SW480 (cell line): ENCODE measurements around the gene SPATS2L.

Experiments
- DNase-seq: peaks from one replicate; pipeline ENCODE4 v3.0.0-alpha.2; 2016; ENCODE audit warnings: low spot score

The SPATS2L gene

GRCh38 chr2:200411831-200412230, 105.3 kb downstream of the SPATS2L start:
- no peak for DNase-seq

DNA sequence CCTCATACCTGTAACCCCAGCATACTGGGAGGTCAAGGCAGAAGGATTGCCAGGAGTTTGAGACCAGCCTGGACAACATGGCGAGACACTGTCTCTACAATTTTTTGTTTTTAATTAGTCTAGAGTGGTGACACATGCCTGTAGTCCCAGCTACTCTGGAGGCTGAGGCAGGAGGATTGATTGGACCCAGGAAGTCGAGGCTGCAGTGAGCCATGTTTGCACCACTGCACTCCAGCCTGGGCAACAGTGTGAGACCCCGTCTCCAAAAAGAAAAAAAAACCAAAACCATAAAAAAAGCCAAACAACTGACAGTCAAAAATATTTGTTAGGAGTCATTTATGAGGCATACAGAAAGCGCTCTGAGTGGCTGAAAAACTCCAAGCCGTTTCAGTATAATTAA, 107.9 kb downstream of the SPATS2L start:
- no peak for DNase-seq

- DNase-seq: no peak
These were observed 109.0 kb downstream of the SPATS2L start for GRCh38 chr2:200415455-200415854.

- no peak for DNase-seq
These were observed 110.4 kb downstream of the SPATS2L start for GRCh38 chr2:200416878-200417277.

- no peak for DNase-seq
These were observed 110.9 kb downstream of the SPATS2L start for GRCh38 chr2:200417366-200417765.

- no peak for DNase-seq
These were observed 111.9 kb downstream of the SPATS2L start for GRCh38 chr2:200418399-200418798.

DNA sequence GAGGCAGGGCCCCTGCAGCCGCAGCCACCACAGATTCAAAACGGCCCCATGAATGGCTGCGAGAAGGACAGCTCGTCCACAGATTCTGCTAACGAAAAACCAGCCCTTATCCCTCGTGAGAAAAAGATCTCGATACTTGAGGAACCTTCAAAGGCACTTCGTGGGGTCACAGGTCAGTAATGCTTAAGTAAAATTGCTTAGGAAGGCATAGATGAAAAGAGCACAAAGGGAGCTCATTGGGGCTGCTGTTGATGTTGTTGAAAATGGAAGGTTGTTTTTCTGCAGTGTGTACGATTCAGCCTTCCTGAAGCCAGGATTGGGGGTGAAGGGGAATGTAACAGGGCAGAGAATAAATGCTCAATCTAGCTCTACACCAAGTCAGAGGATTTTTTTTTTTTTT, 112.8 kb downstream of the SPATS2L start:
- no peak for DNase-seq

GRCh38 chr2:200421270-200421669, 114.8 kb downstream of the SPATS2L start:
- no peak for DNase-seq

DNA sequence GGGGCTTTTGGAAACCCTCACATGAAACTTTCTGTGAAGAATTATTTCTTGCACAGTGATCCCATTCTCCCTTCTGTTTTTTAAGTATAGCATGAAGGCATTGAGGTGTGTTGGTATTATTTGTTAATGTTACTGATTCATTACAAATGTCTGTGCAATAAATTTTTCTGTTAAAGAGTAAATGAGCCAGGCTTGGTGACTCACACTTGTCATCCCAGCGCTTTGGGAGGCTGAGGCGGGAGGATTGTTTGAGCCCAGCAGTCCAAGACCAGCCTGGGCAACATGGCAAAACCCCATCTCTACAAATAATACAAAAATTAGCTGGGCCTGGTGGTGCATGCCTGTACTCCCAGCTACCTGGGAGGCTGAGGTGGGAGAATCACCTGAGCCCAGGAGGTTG, 115.6 kb downstream of the SPATS2L start:
- no peak for DNase-seq

DNA sequence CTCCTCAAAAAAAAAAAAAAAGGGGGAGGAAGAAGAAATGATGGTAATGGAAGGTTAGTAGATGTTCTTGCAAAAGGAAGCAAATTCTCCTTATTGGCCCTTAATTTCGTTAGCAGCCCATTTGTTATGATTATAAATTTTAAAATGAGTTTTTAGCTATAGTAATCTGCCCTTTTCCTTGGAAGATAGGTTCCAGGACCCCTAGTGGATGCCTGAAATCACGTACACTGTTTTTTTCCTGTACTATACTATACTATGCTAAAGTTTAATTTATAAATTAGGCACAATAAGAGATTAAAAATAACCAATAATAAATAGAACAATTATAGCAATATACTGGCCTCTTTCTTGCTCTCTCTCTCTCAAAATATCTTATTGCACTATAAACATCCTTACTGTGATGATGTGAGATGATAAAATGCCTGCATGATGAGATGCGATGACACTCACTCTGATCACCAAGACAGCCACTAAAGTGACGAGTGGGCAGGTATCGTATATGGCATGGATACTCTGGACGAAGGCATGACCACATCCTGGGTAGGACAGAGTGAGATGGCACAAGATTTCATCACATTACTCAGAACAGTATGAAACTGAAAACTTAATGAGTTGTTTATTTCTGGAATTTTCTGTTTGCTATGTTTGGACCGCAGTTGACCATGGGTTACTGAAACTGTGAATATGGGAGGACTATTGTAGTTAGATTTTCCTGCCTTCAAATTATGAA, 116.2 kb downstream of the SPATS2L start:
- peak; percentile 17 for DNase-seq

DNA sequence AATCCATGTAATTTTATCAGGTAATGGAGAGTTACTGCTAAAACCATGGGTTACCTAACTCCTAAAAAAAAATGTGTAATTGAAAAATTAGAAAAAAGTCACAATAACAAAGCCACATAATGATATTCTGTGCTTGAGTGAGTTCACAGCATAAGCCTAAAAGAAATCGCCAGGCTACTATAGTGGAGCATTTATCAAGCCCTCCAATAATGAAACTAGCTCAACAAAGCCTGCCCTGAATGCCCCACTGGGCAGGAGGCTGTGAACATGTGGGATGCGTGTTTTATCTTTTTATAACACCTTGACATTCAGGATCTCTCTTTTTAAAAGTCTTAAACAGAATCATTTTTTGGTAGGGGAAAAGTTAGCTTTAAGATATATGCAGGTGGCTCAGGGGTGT, 117.0 kb downstream of the SPATS2L start:
- DNase-seq: no peak

- DNase-seq: no peak
These were observed 118.7 kb downstream of the SPATS2L start for GRCh38 chr2:200425026-200425821.

DNA sequence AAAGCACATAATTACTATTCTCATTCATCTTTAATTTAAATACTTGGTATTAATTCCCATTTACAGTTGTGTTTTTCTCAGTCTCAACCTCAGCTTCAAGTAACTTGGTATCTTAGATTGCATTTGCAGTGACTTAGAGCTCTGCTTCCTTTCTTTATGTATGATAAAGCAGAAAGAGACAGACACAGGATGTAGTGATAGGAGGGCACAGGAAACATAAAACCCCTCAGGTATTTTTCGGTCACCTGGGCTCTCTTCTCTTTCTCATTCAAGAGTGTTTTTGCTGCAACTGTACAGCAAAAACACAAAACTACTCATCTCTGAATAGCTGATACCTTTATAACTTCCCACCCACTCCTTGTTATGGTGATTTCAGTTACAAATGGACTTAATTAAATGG, 120.3 kb downstream of the SPATS2L start:
- no peak for DNase-seq

- DNase-seq: no peak
These were observed 122.6 kb downstream of the SPATS2L start for GRCh38 chr2:200428961-200429665.

- no peak for DNase-seq
These were observed 123.5 kb downstream of the SPATS2L start for GRCh38 chr2:200430017-200430416.

DNA sequence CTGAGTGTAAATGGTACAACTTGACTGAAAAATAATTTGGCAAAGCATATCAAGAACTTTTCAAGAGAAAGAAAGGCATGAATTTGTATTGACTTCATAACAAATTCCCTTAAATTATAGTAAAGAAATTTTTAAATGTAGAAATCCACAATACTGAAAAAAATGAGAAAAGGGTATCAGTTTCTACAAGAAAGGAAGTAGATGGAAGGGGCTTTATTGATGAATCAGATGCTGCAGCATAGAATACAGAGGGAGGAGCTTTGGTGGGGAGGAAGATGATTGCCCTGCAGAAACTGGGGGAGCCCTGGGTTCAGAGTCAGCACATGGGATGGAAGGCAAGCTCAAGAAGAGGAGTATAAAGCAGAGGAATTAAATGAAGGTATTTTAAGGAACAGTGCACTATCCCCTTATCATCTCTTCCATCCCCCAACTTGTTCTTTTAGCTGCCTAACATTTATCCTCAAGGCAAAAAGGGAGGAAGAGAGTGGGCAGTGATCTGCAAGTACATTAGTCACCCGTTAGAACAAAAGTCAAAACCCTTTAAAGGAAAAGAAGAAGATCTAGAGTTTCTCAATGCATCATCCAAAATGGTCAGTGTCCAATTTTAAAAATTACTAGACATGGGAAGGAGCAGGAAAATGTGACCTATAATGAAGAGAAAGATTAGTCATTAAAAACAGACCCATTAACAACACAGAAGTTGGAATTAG, 125.7 kb downstream of the SPATS2L start:
- DNase-seq: no peak

DNA sequence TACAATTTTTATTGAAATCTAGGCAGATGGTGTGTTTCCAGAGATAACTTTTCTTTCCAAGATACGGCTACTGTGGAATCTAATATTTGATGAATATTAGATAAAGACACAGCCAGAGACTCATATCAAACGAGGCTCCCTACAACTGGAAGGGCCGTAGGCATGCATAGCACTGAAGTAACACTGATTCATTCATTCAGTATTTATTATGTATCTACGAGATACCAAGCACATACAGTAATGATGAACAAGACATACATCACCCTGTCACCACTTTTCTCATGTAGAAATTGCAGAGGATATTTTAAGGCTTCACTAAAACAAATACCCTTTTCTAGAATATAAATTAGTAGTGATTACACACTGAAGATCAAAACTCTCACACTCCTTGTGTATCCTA, 128.9 kb downstream of the SPATS2L start:
- no peak for DNase-seq

DNA sequence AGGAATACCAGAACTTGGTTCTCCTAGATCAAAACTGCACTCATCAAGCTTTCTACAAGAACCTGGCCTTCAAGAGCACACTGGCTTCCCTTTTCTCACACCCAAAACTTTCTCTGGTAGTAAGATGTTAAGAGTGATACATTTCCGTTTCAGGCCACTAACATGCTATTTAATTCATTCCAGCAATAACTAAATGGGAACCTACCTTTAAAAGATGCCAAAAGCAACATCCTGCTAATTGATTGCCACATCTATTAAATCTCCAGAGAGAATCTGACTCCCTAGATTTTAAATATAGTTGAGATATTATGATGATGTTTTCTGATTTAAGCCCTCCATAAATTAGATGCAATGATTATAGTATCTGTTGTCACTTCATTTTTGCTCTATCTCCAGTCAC, 131.8 kb downstream of the SPATS2L start:
- no peak for DNase-seq

DNA sequence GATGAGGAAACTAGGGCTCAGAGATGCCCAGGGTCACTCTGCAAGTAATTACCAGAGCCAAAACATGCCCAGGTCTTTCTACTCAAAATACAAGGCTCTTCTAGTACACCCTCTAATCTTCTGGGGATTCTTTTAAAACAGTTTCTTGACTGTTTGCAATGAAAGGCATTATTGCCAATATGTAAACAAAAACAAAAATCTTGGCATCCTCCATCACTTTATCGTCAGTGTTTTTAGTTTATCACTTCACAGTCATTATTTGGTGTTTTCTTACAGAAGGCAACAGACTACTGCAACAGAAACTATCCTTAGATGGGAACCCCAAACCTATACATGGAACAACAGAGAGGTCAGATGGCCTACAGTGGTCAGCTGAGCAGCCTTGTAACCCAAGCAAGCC, 132.4 kb downstream of the SPATS2L start:
- no peak for DNase-seq

DNA sequence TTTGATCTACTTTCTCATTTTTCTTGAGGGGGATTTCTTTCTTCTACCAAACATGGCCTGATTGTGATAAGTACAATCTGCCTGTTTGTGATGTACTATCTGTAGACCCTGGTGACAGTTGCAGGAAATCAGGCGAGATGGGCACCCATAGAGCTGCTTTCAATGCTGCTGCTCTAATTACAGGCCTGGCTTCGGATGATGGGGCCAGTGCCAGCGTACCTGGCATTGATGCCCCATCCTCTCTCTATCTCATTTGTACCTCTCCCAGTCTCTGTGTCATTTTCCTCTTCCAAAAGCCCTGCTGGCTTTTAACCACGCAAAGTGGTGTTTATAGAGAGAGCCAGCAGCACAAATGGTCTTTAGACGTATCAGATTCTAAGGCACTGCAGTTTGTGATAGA, 133.5 kb downstream of the SPATS2L start:
- DNase-seq: no peak

- no peak for DNase-seq
These were observed 136.0 kb downstream of the SPATS2L start for GRCh38 chr2:200442471-200442870.

GRCh38 chr2:200443376-200443775, 136.9 kb downstream of the SPATS2L start:
- no peak for DNase-seq
